Measurements from ENCODE around the gene TEAD2. TPM values are rescaled to one million over a fixed set of nuclear protein-coding genes. Genes with fewer than 3 reads are reported as not detected.
A peak's percentile ranks its signal among the peaks of the same experiment; 100 is the strongest.

Gene TEAD2
- total RNA-seq: 51.4 TPM

DNA sequence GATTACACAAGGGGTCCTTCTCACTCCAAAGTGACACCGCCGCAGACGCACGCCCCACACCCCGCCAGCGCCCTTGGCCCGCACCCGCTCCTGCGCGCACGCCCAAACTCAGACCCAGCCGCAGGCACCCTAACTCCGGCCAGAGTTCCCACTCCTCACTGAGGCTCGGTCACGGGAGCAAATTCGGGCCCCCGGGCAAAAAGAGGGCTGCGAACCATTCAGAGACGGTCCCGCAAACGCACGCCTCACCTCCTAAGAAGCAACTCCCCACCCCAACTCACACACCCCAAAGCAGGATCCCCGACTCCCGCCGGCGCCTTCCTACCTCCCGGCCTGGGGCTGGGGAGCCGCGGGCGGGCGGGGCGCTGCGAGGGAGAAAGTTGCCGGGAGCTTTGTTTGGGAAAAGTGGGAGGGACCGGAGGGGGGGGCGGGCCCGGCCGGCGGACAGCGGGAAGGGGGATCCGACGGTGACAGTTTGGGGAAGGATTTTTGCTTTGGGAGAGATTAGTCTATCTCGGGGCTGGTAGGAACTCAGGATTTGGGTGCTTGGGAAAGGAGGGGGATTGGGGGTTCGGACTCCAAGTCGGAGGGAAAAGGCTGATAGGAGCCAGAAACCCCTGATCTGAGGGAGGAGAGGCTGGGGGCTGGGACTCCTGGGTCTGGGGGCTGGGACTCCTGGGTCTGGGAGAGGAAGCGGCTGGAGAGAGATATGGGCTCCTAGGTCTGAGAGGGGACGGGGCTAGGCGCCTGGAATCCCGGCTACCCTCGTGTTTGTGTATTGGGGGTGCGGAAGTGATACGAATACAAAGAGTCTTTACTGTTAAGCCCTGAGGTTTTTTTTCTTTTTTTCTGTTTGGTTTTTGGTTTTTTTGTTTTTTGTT, at the start of gene TEAD2:
Gene TEAD2, minus strand, starts transcription at position 369 of the 881 bp plus-strand sequence. CDS start 2,341 bp downstream, outside the sequence.
- no peaks in the 10 kb centered on the region for H3K27me3 ChIP-seq
- peaks cover 0 to 7% of the 10 kb centered on the region in 2 donors for H3K4me1 ChIP-seq
- DNase-seq (ENCODE audit: low spot score in 2 of 2): peak in 1 of 2 donors; percentile 85
- TF ChIP-seq, protein P1, sequence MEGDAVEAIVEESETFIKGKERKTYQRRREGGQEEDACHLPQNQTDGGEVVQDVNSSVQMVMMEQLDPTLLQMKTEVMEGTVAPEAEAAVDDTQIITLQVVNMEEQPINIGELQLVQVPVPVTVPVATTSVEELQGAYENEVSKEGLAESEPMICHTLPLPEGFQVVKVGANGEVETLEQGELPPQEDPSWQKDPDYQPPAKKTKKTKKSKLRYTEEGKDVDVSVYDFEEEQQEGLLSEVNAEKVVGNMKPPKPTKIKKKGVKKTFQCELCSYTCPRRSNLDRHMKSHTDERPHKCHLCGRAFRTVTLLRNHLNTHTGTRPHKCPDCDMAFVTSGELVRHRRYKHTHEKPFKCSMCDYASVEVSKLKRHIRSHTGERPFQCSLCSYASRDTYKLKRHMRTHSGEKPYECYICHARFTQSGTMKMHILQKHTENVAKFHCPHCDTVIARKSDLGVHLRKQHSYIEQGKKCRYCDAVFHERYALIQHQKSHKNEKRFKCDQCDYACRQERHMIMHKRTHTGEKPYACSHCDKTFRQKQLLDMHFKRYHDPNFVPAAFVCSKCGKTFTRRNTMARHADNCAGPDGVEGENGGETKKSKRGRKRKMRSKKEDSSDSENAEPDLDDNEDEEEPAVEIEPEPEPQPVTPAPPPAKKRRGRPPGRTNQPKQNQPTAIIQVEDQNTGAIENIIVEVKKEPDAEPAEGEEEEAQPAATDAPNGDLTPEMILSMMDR (IDR thresholded peaks at IDR 0.05): no peak
- H3K27ac ChIP-seq: peak within 1 kb of the TSS; percentile 88 to 89
- peak within 1 kb of the TSS; percentile 62 to 76 for H3K4me3 ChIP-seq
- intact Hi-C loops (cut with DNase I): loop anchor here (5.0 kb wide), 3 partner anchors 230 to 725 kb away; partner anchors contain the start of genes DBP, PRMT1 and PRR12
- no peaks in the 10 kb centered on the region for H3K9me3 ChIP-seq
- peaks cover 0 to 17% of the 10 kb centered on the region in 2 donors for H3K36me3 ChIP-seq

DNA sequence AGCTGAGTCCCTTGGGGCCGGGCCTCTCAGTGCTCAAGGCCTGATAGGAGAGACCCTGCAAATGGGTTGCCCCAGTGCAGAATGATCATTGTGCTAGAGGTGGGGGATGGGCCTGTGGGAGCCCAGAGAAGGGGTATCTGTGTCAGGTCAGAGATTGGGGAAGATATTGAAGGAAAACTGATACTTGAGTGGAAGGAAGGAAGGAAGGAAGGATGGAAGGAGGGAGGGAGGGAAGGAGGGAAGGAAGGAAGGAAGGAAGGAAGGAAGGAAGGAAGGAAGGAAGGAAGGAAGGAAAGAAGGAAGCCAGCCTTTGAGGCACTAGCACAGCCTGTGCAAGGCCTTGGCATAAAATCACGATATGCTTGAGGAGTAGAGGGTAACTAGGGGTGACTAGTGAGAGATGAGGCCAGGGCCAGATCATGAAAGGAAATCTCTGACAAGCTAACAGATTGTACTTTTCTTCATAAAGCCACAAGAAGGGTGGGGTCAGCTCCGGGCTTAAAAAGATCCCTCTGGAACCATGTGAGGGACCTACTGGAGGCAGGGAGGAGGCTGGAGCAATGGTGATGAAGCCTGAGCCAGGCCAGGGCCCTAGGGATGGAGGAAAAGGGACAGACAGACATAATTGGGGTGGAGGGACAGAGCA, 49.6 kb upstream of the TEAD2 start:
- no peaks in the 10 kb centered on the region for H3K4me1 ChIP-seq
- no peak for DNase-seq (ENCODE audit: low spot score in 2 of 2)
- H3K9me3 ChIP-seq: no peaks in the 10 kb centered on the region
- intact Hi-C loops (cut with DNase I): no loop called here
- no peaks in the 10 kb centered on the region for H3K36me3 ChIP-seq
- no peak overlapping the region for H3K4me3 ChIP-seq
- H3K27ac ChIP-seq: no peak overlapping the region
- H3K27me3 ChIP-seq: no peaks in the 10 kb centered on the region
- TF ChIP-seq, protein P1 (IDR thresholded peaks at IDR 0.05): no peak

DNA sequence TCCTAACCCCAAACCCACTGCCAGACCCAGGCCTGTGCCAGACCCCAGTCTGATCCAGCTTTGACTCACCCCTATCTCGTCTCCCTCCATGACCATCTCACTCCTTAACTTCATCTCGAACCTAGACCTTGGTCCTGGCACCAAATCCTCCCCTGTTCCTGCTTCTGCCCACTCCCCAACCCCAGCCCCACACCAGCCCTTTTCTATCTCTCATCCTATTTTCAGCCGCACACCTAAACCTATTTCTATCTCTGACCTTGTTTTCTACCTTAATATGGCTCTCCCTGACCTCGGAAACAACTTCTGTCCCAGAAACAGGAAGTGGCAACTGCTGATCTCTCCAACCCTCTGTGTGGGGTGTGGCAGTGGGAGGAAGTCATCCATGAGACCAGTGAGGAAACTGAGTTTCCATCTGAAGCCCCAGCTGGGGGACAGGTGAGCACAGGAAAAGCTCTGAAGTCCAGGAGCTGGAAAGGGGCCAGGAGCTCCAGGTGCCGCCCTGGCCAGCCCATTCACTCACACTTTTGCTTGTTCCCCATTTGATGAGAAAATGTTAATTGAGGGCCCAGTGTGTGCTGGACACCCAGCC, 47.3 kb upstream of the TEAD2 start:
- intact Hi-C loops (cut with DNase I): no loop called here
- Histone ChIP-seq H3K4me3 (no peak overlapping the region), H3K27me3 (no peaks in the 10 kb centered on the region), H3K27ac (no peak overlapping the region), H3K36me3 (no peaks in the 10 kb centered on the region), H3K9me3 (no peaks in the 10 kb centered on the region), H3K4me1 (no peaks in the 10 kb centered on the region)
- DNase-seq (ENCODE audit: low spot score in 2 of 2): no peak
- TF ChIP-seq, protein P1 (IDR thresholded peaks at IDR 0.05): no peak

DNA sequence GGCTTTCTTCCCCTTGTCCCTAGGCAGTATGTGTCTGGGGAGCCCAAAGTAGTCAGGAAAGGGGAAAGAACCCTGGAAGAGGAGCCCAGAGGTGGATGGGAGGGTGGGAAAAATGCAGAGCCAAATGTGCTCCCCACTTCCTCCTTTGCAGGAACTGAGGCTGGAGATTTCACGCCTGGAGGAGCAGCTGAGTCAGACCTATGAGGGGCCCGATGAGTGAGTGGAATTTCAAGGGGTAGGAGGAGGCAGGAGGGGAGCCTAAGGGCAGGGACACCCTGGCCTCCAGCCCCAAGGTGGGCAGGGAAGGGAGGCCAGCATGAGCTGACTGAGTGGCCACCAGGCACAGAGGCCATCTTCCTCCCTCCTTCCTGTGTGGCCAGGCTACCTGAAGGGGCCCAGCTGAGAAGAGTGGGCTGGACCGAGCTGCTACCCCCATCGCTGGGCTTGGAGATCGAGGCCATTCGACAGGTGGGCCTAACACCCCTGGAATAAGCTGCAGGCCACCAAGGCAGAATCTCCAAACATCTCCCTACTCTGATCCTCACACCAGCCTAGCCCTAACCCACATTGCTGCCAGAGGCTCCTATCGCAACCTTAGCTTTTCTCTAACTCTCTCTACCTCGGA, 46.7 kb upstream of the TEAD2 start:
- TF ChIP-seq, protein P1 (IDR thresholded peaks at IDR 0.05): no peak
- Histone ChIP-seq H3K27me3 (no peaks in the 10 kb centered on the region), H3K4me3 (no peak overlapping the region), H3K27ac (no peak overlapping the region), H3K4me1 (no peaks in the 10 kb centered on the region), H3K36me3 (no peaks in the 10 kb centered on the region), H3K9me3 (no peaks in the 10 kb centered on the region)
- intact Hi-C loops (cut with DNase I): no loop called here
- no peak for DNase-seq (ENCODE audit: low spot score in 2 of 2)

DNA sequence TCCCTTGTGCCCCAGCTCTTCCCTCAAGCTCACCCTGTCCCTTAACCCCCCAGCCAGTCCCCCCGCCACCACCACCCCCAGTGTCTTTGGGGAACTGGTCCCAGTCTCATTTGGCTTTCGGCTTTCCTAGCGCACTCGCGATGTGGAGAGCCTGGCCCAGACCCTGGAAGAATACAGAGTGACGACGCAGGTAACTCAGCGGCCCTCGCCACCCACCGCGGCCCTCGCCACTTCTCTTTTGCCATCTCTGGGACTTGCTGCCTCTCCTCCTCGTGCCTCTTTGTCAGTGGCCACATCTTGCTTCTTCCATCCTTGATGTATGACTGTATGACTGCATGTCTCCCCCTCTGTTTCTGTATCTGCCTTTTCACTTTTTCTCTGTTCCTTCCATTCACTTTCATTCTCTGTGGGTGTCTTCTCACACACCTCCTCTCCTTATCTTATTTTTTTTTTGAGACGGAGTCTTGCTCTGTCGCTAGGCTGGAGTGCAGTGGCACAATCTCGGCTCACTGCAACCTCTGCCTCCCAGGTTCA, 45.3 kb upstream of the TEAD2 start:
- no peaks in the 10 kb centered on the region for H3K9me3 ChIP-seq
- H3K4me3 ChIP-seq: no peak overlapping the region
- no peaks in the 10 kb centered on the region for H3K27me3 ChIP-seq
- DNase-seq (ENCODE audit: low spot score in 2 of 2): no peak
- TF ChIP-seq, protein P1 (IDR thresholded peaks at IDR 0.05): no peak
- no peak overlapping the region for H3K27ac ChIP-seq
- H3K4me1 ChIP-seq: no peaks in the 10 kb centered on the region
- intact Hi-C loops (cut with DNase I): no loop called here
- H3K36me3 ChIP-seq: no peaks in the 10 kb centered on the region
